Measurements from ENCODE around the gene MYL12B.

GRCh38 chr18:3283253-3283863 lies 21.4 kb downstream of the MYL12B start:
- TF ChIP-seq EZH2 (optimal IDR thresholded peaks at IDR 0.05; ENCODE audit: low read depth, low read length) = no peak
- no peak for TF ChIP-seq CTCF (IDR thresholded peaks at IDR 0.05; ENCODE audit: low read length)

Measured in MM.1S (cell line).